ENCODE data around the gene CBFB. TPM values are rescaled to one million over a fixed set of nuclear protein-coding genes. Genes with fewer than 3 reads are reported as not detected.
A peak's percentile ranks its signal among the peaks of the same experiment; 100 is the strongest.

The CBFB gene
- total RNA-seq, 2 donors from 2014 or later, result 25.7 to 49.3 TPM

DNA sequence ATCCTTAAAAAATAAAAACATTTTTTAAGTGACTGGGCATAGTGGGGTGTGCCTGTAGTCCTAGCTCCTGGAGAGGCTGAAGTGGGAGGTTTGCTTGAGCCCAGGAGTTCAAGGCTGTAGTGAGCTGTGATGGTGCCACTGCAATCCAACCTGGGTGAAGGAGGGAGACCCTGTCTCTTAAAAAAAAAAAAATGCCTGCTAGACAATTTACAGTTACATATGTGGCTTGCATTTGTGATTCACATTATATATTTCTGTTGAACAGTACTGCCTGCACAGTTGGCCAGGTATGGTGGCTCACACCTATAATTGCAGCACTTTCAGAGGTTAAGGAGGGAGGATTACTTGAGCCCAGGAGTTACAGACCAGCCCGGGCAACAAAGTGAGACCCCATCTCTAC is 23.4 kb downstream of the CBFB start:
- H3K27ac ChIP-seq, result no peak overlapping the region
- no peaks in the 10 kb centered on the region for H3K36me3 ChIP-seq
- no peak for DNase-seq (ENCODE audit: low spot score)
- no peaks in the 10 kb centered on the region for H3K9me3 ChIP-seq
- TF ChIP-seq, protein P1, sequence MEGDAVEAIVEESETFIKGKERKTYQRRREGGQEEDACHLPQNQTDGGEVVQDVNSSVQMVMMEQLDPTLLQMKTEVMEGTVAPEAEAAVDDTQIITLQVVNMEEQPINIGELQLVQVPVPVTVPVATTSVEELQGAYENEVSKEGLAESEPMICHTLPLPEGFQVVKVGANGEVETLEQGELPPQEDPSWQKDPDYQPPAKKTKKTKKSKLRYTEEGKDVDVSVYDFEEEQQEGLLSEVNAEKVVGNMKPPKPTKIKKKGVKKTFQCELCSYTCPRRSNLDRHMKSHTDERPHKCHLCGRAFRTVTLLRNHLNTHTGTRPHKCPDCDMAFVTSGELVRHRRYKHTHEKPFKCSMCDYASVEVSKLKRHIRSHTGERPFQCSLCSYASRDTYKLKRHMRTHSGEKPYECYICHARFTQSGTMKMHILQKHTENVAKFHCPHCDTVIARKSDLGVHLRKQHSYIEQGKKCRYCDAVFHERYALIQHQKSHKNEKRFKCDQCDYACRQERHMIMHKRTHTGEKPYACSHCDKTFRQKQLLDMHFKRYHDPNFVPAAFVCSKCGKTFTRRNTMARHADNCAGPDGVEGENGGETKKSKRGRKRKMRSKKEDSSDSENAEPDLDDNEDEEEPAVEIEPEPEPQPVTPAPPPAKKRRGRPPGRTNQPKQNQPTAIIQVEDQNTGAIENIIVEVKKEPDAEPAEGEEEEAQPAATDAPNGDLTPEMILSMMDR (IDR thresholded peaks at IDR 0.05), result no peak
- H3K4me1 ChIP-seq, result no peaks in the 10 kb centered on the region
- H3K27me3 ChIP-seq, result no peaks in the 10 kb centered on the region
- no peak overlapping the region for H3K4me3 ChIP-seq

DNA sequence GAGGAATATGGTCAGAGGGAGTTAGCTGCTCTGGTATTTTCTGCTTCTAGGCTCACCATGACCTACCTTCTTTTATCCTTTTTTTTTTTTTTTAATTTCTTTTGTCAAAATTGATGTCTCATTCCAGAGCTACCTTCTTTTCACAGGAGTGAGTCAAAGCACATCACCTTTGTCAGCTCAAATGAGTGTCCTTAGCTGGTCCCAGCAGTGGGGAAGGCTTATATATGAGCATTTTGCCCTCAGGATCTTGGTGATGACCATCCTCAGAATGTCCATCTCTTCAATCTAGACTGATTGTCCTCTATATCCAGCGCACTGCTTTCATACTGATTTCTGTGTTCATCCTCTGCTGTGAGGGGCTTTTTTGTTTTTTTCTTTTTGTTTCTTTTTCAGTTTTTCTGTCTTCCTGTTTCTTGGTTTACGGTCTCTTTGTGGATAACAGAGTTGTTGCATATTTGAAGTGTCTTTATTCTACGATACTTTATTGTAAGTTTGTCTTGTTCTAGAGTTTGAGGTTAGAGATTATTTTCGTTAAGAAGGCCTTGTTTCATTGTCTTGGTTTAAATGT is 24.9 kb downstream of the CBFB start:
- Histone ChIP-seq H3K27me3 (no peaks in the 10 kb centered on the region), H3K4me1 (no peaks in the 10 kb centered on the region), H3K36me3 (no peaks in the 10 kb centered on the region), H3K4me3 (no peak overlapping the region), H3K27ac (no peak overlapping the region), H3K9me3 (no peaks in the 10 kb centered on the region)
- DNase-seq (ENCODE audit: low spot score), result no peak
- TF ChIP-seq, protein P1 (IDR thresholded peaks at IDR 0.05), result no peak

DNA sequence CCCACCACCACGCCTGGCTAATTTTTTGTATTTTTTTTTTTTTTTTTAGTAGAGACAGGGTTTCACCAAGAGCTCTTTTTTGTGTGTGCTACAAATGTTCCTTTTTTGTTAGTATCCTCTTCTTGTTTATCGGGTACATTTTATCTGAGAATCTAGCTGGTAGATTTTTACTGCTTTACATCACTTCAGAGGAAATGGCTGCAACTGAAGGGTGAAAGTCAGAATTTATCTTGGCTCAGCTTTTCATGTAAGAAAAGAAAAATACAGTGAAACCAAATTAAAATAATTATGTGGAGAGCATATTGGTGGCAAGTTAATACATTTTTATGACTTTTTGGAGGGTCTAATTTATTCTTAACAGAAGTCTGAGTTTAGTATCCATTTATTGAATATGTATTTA is 26.0 kb downstream of the CBFB start:
- no peaks in the 10 kb centered on the region for H3K9me3 ChIP-seq
- no peaks in the 10 kb centered on the region for H3K27me3 ChIP-seq
- DNase-seq (ENCODE audit: low spot score), result no peak
- H3K27ac ChIP-seq, result no peak overlapping the region
- no peak overlapping the region for H3K4me3 ChIP-seq
- TF ChIP-seq, protein P1 (IDR thresholded peaks at IDR 0.05), result no peak
- H3K36me3 ChIP-seq, result no peaks in the 10 kb centered on the region
- H3K4me1 ChIP-seq, result no peaks in the 10 kb centered on the region

DNA sequence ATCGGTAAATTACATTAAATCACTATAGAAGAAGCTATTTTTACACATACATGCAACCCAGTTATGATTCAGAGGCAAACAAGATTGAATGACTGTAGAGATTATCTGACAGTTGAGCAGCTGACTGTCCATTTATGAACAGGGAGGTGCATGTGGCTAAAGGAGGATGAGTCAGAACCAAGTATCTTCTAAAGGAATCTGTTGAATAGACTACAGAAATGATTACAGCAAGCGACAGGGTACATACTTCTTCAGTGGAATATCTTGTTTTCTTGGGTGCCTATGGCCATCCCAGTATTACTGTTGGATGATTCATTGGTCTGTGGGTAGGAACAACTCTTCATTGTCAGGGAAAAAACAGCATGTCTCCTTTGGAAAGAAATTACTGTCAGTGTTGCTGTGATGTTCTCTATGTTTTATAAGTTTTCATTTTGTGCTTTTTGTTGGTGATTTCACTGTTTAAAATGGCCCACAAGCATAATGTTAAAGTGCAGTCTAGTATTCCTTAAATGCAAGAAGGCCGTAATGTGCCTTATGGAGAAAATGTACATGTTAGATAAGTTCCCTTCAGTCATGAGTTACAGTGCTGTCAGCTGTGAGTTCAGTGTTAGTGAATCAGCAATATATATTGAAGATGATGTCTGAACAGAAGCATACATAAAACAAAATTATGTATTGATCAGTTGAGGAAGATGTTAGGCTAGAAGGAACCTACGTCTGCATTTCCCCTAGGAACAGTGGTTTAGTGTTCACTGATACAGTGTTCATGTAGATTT is 27.0 kb downstream of the CBFB start:
- TF ChIP-seq, protein P1 (IDR thresholded peaks at IDR 0.05), result no peak
- H3K36me3 ChIP-seq, result no peaks in the 10 kb centered on the region
- no peaks in the 10 kb centered on the region for H3K4me1 ChIP-seq
- H3K4me3 ChIP-seq, result no peak overlapping the region
- no peaks in the 10 kb centered on the region for H3K9me3 ChIP-seq
- DNase-seq (ENCODE audit: low spot score), result no peak
- H3K27ac ChIP-seq, result peak overlapping the region in 1 of 2 donors; percentile 19
- no peaks in the 10 kb centered on the region for H3K27me3 ChIP-seq

DNA sequence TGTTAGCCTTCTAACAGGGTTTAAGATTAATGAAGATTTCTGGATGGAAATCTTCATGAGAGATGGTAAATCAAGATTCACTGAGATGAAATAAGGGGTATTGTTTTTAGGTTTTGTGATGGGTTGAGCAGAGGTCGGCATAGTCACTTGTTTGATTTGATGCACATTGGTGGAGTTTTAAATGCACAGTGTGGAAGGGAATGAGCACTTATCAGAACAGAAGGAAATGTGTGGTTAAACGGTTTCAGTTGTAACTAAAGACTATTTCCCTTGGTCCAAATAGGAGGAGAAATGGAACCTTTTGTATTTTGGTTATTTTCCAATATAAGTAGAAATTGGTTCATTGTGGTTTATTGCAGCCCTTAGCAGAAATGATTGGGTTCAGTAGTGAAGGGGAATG is 34.1 kb downstream of the CBFB start:
- H3K36me3 ChIP-seq, result peaks cover 15% of the 10 kb centered on the region
- no peak overlapping the region for H3K4me3 ChIP-seq
- no peaks in the 10 kb centered on the region for H3K27me3 ChIP-seq
- TF ChIP-seq, protein P1 (IDR thresholded peaks at IDR 0.05), result no peak
- H3K27ac ChIP-seq, result no peak overlapping the region
- no peaks in the 10 kb centered on the region for H3K4me1 ChIP-seq
- H3K9me3 ChIP-seq, result no peaks in the 10 kb centered on the region
- no peak for DNase-seq (ENCODE audit: low spot score)
